Effector CD8-positive, alpha-beta T cell (primary cell): ENCODE measurements around the gene POLRMT.
A peak's percentile ranks its signal among the peaks of the same experiment; 100 is the strongest.

ENCODE experiments used
- DNase-seq: peaks from one replicate; lab custom pipeline; 2025; lab: John Stamatoyannopoulos, UW

Gene POLRMT

GRCh38 chr19:662962-663681, 29.8 kb upstream of the POLRMT start, which contains the start of gene RNF126:
Gene RNF126, minus strand, starts transcription at chr19:663214. Its CDS starts 93 bp downstream, at chr19:663121.
- DNase-seq: peak; percentile 93

- DNase-seq: peak; percentile 54
Observed at GRCh38 chr19:662207-662961, 29.0 kb upstream of the POLRMT start.

- DNase-seq: peak; percentile 35
Observed at GRCh38 chr19:661427-662196, 28.3 kb upstream of the POLRMT start.

- no peak for DNase-seq
Observed at GRCh38 chr19:660793-661426, 27.6 kb upstream of the POLRMT start.

GRCh38 chr19:658916-659839, 25.8 kb upstream of the POLRMT start:
- DNase-seq: no peak

GRCh38 chr19:658059-658839, 24.9 kb upstream of the POLRMT start:
- no peak for DNase-seq

GRCh38 chr19:657611-658010, 24.3 kb upstream of the POLRMT start:
- DNase-seq: no peak

- no peak for DNase-seq
Observed at GRCh38 chr19:656751-657559, 23.6 kb upstream of the POLRMT start.

GRCh38 chr19:655691-656090, 22.4 kb upstream of the POLRMT start:
- no peak for DNase-seq

GRCh38 chr19:653425-653824, 20.1 kb upstream of the POLRMT start:
- no peak for DNase-seq

- DNase-seq: no peak
Observed at GRCh38 chr19:652467-653389, 19.4 kb upstream of the POLRMT start.

GRCh38 chr19:651991-652390, 18.7 kb upstream of the POLRMT start:
- DNase-seq: no peak

- DNase-seq: no peak
Observed at GRCh38 chr19:651114-651818, 17.9 kb upstream of the POLRMT start.

GRCh38 chr19:650121-650520, 16.8 kb upstream of the POLRMT start:
- DNase-seq: no peak

- DNase-seq: no peak
Observed at GRCh38 chr19:648904-649801, 15.8 kb upstream of the POLRMT start.

- no peak for DNase-seq
Observed at GRCh38 chr19:648305-648704, 15.0 kb upstream of the POLRMT start.
